Right atrium auricular region (tissue), 2 donors: ENCODE results near the gene PHIP. TPM values are rescaled to one million over a fixed set of nuclear protein-coding genes. Genes with fewer than 3 reads are reported as not detected.

Source experiments
- DNase-seq: peaks from one replicate; pipeline ENCODE4 v3.0.0-alpha.2; 2019; ENCODE audit warnings: low spot score
- H3K27ac ChIP-seq, 2 donors: fragments of 200-600 bp; sonication (generic); 1 replicate in 1 of 2; 2 replicates in 1 of 2; pipeline ENCODE4 v1.5.1; 2016 to 2019
- H3K27me3 ChIP-seq, 2 donors: fragments of 200-600 bp; sonication (generic); one replicate each; pipeline versions ENCODE4 v1.5.1 to v1.6.0; 2017 to 2019
- H3K36me3 ChIP-seq: fragments of 200-600 bp; sonication (generic); one replicate; pipeline ENCODE4 v1.5.1; 2016
- H3K4me1 ChIP-seq, 2 donors: fragments of 200-600 bp; sonication (generic); one replicate each; pipeline versions ENCODE4 v1.5.1 to v1.6.0; 2017 to 2019
- H3K4me3 ChIP-seq, 2 donors: fragments of 200-600 bp; sonication (generic); 1 replicate in 1 of 2; 2 replicates in 1 of 2; pipeline ENCODE4 v1.5.1; 2017 to 2019; ENCODE audit warnings: mild to moderate bottlenecking in 1 of 2, moderate library complexity in 1 of 2
- H3K9me3 ChIP-seq, 2 donors: fragments of 200-600 bp; sonication (generic); one replicate each; pipeline ENCODE4 v1.5.1; 2019
- CTCF ChIP-seq, 2 donors: fragments of 200-600 bp; sonication (generic); IDR thresholded peaks; one replicate each; pipeline ENCODE4 v1.5.1; 2019; ENCODE audit warnings: antibody characterized with exemption in 2 of 2
- total RNA-seq, 2 donors: library from RNA; depleted of rRNA; stranded (reverse); fragments of >200 nt; gene quantifications; one replicate each; pipeline ENCODE4 v1.1.0, GENCODE V29; 2016

Gene PHIP
- total RNA-seq, 2 donors from 2014 or later = 15.2 to 15.3 TPM

GRCh38 chr6:79057746-79058145, 20.3 kb downstream of the PHIP start:
- no peak for DNase-seq
- Histone ChIP-seq H3K27me3 (no peaks in the 10 kb centered on the region), H3K4me3 (no peak overlapping the region), H3K4me1 (no peaks in the 10 kb centered on the region), H3K36me3 (peaks cover 33% of the 10 kb centered on the region), H3K27ac (no peak overlapping the region), H3K9me3 (no peaks in the 10 kb centered on the region)
- TF ChIP-seq CTCF (IDR thresholded peaks at IDR 0.05) = no peak

DNA sequence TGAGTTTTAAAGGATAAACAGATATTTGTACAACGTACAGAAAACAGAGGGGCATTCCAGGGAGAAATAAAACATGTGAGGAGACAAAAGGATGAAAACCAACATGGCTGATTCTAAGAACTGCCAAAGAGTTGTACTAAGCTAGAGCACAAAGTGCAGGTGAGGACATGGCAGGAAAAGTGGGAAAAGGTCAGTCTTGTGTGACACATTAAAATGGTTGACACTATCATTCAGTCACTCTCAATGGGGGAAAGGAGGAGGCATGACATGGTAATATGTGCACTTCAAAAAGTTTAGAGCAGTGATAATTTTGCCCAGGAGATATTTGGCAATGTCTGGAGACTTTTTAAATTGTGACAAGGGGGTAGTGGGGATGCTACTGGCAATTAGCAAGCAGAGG, 21.8 kb downstream of the PHIP start:
- H3K36me3 ChIP-seq = peaks cover 36% of the 10 kb centered on the region
- H3K27ac ChIP-seq = no peak overlapping the region
- no peaks in the 10 kb centered on the region for H3K27me3 ChIP-seq
- H3K4me3 ChIP-seq = no peak overlapping the region
- no peaks in the 10 kb centered on the region for H3K4me1 ChIP-seq
- DNase-seq = no peak
- no peaks in the 10 kb centered on the region for H3K9me3 ChIP-seq
- TF ChIP-seq CTCF (IDR thresholded peaks at IDR 0.05) = no peak

DNA sequence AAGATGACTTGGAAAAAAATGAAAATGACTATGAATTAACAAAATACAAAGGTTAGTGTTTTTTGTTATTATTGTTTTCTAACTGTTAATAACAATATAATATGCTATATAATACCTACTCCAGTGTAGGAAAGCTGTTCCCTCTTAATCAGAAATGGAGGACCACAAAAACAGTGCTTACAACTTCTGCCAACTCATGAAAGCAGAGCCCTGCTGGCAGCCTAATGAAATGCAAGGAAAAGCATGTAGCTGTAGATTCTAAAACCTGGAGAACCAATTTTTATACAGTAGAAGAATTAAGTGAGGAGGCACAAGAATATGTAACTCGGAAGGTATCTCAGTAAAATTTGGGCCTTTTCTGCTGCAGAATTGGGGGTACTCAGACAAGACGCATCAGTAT, 29.4 kb downstream of the PHIP start:
- H3K36me3 ChIP-seq = peaks cover 18% of the 10 kb centered on the region
- no peaks in the 10 kb centered on the region for H3K9me3 ChIP-seq
- H3K4me1 ChIP-seq = no peaks in the 10 kb centered on the region
- DNase-seq = no peak
- H3K27ac ChIP-seq = no peak overlapping the region
- TF ChIP-seq CTCF (IDR thresholded peaks at IDR 0.05) = peak; percentile 19 to 39
- no peak overlapping the region for H3K4me3 ChIP-seq
- H3K27me3 ChIP-seq = no peaks in the 10 kb centered on the region

DNA sequence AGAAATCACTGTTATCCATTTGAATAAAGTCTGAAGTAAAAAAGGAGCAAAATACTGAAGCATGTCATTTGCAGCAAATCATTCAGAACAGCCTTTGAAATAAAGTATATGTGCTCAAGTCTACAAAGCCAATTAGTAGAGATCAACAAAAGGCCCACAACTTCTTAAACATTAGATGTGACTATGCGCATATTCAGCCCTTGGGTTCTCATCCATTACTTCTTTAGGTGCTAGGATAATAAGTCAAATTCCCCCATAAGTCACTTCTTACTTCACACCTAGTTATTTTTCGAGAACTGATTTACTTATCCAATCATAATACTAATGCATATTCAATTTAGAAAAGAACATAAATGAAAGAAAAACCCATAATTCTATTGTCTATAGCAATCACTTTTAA, 31.0 kb downstream of the PHIP start:
- H3K4me1 ChIP-seq = no peaks in the 10 kb centered on the region
- TF ChIP-seq CTCF (IDR thresholded peaks at IDR 0.05) = no peak
- no peaks in the 10 kb centered on the region for H3K27me3 ChIP-seq
- H3K4me3 ChIP-seq = no peak overlapping the region
- no peak overlapping the region for H3K27ac ChIP-seq
- peaks cover 9% of the 10 kb centered on the region for H3K36me3 ChIP-seq
- DNase-seq = no peak
- H3K9me3 ChIP-seq = no peaks in the 10 kb centered on the region

GRCh38 chr6:79045966-79046365, 32.1 kb downstream of the PHIP start:
- no peak for TF ChIP-seq CTCF (IDR thresholded peaks at IDR 0.05)
- Histone ChIP-seq H3K36me3 (peaks cover 5% of the 10 kb centered on the region), H3K9me3 (no peaks in the 10 kb centered on the region), H3K4me3 (no peak overlapping the region), H3K4me1 (no peaks in the 10 kb centered on the region), H3K27me3 (no peaks in the 10 kb centered on the region), H3K27ac (no peak overlapping the region)
- DNase-seq = no peak

GRCh38 chr6:79042799-79043126, 35.3 kb downstream of the PHIP start:
- Histone ChIP-seq H3K9me3 (no peaks in the 10 kb centered on the region), H3K4me3 (no peak overlapping the region), H3K36me3 (peaks cover 8% of the 10 kb centered on the region), H3K27me3 (no peaks in the 10 kb centered on the region), H3K4me1 (no peaks in the 10 kb centered on the region), H3K27ac (no peak overlapping the region)
- DNase-seq = no peak
- no peak for TF ChIP-seq CTCF (IDR thresholded peaks at IDR 0.05)
